ENCODE results near the gene VPS45.
"Not testable (repeated sequence)": the region's sequence is repeated elsewhere in the genome, so short reads cannot be mapped to it uniquely, and the experiment has no call there.

The VPS45 gene, protein sequence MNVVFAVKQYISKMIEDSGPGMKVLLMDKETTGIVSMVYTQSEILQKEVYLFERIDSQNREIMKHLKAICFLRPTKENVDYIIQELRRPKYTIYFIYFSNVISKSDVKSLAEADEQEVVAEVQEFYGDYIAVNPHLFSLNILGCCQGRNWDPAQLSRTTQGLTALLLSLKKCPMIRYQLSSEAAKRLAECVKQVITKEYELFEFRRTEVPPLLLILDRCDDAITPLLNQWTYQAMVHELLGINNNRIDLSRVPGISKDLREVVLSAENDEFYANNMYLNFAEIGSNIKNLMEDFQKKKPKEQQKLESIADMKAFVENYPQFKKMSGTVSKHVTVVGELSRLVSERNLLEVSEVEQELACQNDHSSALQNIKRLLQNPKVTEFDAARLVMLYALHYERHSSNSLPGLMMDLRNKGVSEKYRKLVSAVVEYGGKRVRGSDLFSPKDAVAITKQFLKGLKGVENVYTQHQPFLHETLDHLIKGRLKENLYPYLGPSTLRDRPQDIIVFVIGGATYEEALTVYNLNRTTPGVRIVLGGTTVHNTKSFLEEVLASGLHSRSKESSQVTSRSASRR

DNA sequence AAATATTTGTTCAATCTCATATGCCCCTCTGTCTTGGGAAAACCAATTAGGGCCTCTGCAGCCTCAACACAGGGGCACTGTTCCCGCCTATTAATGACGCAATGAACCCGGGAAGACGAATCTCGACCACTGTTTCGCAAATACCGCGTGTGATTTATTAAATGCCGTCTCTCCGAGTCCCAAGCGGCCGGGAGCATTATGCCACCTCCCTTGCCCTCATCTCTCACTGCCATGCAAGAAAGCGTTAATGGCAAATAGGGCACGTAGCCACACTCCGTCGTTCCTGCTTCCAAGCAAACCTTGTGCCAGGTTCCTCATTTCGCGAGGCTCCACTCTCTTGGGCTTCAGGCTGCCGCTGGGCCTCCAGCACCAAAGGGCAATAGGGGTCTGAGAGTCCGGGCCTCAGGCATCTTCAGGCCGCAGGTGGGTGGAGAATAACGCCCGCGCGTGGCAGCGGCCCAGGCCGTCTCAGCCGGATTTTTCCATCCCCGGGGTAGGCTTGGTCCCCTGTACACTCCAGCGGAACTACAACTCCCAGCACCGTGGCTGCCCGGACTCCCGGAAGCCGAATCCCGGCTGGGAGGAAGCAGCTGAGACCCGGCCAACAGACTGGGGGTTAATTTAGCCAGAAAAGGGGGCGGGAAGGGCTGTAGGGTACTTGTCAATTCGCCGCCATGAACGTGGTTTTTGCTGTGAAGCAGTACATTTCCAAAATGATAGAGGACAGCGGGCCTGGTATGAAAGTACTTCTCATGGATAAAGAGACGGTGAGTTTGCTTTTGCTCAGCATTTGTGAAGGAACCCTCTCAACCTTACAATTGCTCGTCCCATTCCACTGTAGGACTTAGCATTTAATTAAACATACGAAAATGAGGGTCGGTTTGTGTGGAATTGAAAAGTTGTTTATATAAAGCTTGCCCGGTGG lies at the start of gene VPS45:
Gene VPS45 (plus strand): TSS at position 593 of the 925 bp plus-strand sequence. CDS start 82 bp downstream, at position 675.
- no peak for FAIRE-seq

DNA sequence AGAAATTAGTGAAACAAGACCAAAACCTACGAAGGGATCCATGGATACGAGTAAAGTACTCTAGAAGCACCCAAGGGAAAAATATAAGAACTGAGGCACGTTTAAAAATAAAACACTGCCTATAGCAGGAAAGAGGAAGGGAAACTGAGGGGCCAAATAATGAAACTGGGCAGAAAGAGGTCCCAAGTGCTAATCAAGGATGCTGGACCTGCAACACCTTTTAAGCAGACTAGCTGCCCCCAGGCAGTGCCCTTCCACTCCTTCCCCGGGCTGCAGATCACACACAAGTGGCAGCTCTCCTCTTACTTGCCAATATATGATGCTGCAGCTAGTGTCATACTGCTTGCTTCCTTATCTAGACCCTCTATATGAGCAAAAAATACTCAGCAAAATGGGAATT lies 49.4 kb upstream of the VPS45 start:
- no peak for FAIRE-seq

DNA sequence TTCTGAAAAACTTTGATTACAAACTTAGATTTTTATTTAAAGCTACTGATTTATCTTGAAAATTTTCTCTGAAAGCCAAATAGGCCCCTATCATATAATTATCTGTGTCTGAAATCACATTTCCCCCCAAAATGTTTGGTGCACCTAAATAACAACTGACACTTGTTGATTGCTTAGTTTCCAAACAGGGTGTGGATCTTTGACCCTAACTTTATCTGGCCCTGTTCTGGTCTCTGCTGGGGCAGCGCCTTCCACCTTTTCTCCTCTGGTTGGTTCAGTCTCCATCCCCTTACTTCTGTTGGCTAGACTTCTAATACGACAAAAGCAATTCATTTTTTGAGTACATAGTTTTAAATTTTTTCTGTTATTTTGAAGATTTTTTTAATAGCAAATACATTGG lies 46.9 kb upstream of the VPS45 start:
- FAIRE-seq, result no peak

DNA sequence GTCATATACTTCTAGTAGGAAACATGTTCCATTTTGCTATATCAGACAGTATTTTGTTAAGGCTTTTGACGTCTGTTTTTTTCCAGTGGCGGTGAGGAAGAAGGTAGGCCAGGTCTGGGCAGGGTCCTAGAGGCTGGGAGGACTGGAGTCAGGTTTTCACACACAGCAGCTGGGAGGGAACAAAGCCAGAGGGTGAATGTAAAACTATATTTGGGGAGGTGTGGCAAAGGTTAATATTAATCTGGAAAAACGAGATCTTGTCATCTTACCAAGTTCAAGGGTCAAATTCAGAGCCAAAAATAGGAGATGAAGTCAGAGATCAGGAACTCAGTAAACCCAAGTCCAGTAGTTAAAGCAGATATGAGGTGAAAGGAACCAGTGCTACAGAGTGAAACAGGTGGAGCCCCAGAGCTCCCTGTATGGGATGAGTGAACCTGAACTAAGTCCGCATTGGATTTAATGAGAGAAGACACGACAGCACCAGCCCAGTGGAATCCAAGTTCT lies 46.3 kb upstream of the VPS45 start:
- FAIRE-seq, result no peak

DNA sequence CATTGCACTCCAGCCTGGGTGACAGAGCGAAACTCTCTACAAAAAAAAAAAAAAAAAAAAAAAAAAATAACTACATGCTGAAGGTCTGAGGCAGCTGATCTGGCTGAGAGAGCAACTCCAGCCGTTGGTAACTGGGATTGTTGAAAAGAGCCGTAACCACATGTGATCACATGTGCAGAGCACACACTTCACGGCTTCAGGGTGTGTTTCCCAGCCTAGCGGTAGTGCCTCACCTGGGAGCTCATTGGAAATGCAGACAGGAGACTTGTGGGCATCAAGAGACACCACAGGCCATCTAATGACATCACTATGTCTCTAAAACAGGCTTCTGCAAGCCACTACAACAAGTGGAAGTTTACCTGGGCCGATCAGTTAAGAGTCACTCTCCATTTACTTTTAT lies 45.2 kb upstream of the VPS45 start:
- no peak for FAIRE-seq

DNA sequence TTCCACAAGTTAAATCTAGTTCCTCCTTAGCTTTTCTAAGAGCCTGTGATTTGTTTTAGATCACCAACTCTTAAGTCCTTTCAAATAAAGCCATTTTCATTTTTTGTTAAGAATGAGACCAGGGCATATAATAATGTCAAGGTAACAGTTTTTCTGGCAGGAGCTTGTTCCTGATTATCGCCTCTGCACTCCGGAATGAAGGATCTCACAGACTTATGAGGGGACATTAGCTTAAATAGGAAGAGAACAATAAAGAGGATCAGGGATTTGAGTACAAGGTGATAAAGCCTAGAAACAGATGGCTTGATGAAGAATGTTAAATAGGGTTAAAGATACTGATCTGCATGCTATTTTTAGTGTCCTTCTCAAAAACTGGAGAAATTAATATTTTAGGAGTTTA lies 43.4 kb upstream of the VPS45 start:
- FAIRE-seq, result no peak

DNA sequence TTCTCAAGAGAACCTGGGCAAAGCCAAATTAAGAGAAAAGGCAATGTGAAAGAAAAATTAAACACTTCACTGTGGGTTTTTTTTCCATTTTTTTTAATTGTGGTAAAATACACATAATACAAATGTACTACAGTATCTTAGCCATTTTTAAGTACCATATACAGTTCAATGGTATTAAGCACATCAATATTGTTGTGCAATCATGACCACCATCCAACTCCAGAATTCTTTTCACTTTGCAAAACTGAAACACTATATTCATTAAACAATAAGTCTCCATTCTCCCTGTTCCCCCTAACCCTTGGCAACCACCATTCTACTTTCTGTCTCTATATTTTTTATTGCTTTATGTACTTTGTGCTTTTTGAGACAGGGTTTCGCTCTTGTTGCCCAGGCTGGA lies 39.3 kb upstream of the VPS45 start:
- FAIRE-seq, result no peak

DNA sequence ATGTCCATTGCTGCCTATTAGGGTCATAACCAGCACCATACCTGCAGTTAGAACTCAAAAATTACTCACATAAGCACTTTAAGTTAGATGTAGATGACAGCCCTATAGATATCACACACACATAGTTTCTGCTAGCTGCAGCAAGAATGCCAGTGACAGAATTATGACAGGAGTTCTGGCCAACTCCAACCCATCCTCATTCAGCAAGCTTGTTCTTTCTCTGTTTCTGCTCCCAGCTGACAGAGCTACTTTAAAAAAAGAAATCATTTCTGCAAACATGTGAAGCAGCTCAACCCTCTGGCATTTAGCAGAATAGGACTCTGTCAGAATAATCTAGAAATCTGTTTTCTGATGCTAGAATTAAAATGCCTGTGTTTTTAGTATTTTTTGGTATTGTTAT lies 33.2 kb upstream of the VPS45 start:
- FAIRE-seq, result no peak

DNA sequence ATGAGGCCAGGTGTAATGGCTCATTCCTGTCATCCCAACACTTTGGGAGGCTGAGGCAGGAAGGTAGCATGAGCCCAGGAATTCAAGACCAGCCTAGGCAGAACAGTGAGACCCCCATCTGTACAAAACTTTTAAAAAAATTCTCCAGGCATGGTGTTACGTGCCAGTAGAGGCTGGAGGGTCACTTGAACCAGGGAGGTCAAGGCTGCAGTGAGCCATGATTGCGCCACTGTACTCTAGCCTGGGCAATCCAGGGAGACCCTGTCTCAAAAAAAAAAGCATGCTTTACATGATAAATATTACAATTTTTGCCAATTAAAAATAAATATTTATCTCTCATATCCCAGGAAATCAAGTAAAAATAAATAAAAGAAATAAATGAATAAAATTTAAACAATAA lies 17.6 kb upstream of the VPS45 start:
- FAIRE-seq, result no peak

DNA sequence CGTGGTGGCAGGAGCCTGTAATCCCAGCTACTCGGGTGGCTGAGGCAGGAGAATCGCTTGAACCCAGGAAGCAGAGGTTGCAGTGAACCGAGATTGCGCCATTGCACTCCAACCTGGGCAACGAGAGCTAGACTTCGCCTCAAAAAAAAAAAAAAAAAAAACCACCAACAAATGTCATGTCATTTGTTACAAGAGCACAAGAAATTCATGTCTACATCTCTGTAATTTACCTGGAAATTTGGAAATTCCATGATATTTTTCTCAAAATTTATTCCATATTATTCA lies 16.5 kb upstream of the VPS45 start:
- no peak for FAIRE-seq

DNA sequence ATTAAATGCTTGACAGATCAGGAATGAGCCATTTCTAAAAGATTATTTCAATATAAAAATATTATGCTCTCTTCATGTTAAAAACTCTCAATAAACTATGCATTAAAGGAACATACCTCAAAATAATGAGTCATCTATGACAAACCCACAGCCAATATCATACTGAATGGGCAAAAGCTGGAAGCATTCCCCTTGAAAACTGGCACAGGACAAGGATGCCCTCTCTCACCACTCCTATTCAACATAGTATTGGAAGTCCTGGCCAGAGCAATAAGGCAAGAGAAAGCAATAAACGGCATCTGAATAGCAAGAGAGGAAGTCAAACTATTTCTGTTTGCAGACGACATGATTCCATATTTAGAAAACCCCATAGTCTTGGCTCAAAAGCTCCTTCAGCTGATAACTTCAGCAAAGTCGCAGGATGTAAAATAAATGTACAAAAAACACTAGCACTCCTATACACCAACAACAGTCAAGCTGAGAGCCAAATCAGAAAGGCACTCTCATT lies 15.6 kb upstream of the VPS45 start:
- not testable (repeated sequence) for FAIRE-seq

DNA sequence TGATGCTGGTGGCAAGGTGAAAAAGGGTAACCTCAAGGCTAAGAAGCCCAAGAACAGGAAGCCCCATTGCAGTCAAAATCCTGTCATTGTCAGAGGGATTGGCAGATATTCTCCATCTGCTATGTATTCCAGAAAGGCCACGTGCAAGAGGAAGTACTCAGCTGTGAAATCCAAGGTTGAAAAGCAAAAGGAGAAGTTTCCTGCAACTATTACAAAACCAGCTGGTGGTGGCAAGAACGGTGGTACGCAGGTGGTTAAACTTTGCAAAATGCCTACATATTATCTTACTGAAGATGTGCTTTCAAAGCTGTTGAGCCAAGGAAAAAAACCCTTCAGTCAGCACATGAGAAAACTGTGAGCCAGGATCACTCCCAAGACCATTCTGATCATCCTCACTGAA lies 13.7 kb upstream of the VPS45 start:
- FAIRE-seq, result no peak

DNA sequence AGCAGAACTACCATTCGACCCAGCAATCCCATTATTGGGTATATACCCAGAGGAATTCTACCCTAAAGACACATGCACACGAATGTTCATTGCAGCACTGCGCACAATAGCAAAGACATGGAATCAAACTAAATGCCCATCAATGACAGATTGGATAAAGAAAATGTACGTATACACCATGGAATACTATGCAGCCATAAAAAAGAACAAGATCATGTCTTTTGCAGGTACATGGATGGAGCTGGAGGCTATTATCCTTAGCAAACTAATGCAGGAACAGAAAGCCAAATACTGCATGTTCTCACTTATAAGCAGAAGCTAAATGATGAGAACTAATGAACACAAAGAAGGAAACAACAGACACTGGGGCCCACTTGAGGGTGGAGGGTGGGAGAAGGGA lies 12.1 kb upstream of the VPS45 start:
- not testable (repeated sequence) for FAIRE-seq

DNA sequence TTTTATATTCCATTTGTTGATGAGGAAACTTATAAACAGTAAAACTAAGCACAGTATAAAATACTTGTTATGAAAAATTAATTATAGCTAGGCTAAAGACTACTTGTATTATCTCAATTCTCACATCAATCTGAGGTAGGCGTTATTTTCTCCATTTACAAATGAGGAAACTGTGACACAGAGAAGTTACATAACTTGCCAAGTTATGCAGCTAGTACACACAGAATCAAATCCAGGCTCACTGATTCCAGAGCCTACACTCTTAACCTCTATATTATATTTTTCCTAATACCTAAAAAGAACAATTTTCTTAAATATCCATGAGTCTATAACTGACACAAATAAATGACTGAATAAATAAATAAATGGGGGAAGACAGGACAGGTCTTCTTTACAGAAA lies 11.2 kb upstream of the VPS45 start:
- no peak for FAIRE-seq

DNA sequence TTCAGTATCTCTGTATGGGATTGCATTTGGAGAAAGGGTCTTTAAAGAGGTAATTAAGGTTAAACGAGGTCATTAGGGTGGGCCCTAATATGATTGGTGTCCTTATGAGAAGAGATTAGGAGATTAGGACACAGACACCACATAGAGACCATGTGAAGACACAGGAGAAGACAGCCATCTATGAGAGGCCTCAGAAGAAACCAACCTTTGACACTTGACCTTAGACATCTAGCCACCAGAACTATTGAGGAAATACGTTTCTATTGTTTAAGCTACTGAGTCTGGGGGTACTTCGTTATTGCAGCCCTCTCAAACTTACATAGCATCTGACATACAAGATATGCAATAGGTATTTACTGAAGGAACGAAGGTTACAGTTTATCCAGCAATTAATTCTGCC lies 7.3 kb upstream of the VPS45 start:
- no peak for FAIRE-seq

DNA sequence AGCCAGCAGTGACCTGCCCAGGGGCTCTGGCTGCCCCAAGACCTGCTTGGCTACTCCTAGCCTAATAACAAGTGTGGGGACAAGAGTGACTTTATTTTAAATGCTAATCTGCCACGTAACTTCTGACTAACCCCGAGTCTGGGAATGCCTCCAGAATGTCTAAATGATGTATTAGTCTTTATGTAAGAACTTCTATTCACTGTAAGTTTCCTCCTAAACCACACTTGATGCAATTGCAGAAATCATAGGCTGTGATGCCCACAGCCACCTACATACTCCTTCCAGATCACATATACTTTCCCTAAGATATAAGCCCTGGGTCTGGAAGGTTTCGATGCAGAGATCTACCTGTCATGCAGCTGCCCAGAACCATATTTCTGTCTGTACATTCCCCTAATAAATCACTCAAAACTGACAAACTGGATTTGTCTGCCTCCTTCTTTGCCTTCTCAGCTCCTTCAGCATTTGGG lies 5.9 kb upstream of the VPS45 start:
- FAIRE-seq, result no peak

DNA sequence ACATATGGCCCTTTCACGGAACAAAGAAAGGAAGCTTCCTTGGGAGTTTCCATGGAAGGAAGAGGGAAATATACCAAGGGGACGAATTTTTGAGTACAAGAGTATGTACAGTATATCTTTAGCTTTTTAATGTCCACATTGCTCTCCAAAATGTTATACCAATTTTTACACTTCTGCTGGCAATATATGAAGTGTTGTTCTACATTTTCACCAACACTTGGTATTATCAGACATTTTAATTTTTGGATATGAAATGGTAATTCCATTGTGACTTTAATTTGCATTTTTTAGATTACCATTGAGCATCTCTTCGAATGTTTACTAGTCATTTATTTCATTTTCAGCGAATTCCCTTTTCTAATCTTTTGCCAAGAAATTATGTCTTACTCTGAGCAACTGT lies 5.5 kb upstream of the VPS45 start:
- FAIRE-seq, result no peak

DNA sequence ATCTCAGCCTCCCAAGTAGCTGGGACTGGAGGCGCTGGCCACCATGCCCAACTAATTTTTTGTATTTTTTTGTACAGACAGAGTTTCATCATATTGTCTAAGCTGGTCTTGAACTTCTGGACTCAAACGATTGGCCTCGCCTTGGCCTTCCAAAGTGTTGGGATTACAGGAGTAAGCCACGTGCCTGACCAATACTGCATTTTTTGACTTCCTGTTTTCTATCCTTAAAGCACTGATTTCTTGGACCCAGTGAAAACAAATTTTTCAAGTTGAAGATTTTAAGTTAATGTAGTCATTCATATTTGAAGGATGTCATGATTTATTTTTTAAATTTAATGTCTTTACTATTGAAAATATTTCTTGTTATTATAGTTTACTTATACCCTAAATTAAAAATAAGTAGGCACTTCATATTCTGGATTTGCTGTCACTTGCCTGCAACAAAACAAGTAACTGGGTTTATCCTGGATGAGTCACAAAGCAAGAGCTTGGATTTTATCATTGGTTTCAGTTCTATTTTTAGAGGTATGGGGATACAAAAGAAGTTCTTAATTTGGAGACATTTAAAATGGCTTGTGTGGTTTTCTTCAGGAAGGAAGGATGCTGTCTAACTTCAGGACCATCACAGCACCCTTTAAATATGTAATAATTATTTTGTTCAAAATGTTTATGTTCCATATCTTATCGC lies 2.2 kb upstream of the VPS45 start:
- FAIRE-seq, result no peak

DNA sequence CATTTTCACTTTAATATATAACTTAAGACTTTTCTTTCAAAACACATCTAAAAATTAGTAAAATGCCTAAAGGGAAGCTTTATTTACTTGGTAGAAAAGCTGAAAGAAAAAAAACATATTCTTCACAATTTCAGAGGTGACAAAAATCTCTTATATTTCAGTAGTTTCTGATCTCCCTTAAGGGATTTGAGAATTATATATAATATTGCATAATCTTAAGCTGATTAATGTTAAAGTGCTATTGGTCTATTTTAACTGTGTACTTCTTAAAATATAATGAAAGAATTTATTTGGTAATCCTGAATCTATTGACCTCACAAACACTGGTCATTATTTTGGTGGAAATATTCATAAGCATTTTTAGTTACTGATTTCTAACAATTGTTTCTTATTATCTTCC lies 1.2 kb upstream of the VPS45 start:
- FAIRE-seq, result no peak

DNA sequence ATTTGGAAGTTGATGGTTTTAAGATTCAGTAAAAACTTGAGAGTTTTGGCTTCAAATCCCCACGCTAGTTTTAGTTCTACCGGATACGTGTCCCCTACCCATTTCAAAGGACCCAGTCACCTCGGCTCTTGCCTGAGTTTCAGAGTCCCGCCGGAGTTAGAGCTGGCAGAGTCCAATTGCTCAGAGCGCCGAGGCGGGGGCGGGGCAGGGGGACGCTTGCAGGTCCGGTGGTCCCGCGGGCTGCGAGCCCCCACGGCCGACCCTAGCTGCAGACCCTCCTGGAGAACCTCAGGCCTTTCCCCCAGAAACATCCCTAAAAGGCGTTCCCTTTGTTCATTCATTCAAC lies 765 bp upstream of the VPS45 start:
- FAIRE-seq, result no peak

DNA sequence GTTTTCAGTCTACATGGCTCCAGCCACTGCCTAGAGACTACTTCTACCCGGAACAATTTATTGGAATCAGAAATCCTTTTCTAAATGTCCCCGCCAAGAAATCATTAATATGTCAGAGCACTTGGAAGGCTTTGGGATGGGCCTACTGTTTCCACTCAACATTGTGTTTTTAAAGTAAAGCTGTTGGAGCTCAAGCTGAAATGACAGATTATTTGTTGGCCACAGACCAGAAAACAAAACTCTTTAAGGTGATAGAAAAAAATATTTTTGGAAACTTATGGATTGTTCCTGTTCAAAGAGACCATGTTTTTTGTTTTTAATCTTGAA lies 496 bp downstream of the VPS45 start:
- no peak for FAIRE-seq

DNA sequence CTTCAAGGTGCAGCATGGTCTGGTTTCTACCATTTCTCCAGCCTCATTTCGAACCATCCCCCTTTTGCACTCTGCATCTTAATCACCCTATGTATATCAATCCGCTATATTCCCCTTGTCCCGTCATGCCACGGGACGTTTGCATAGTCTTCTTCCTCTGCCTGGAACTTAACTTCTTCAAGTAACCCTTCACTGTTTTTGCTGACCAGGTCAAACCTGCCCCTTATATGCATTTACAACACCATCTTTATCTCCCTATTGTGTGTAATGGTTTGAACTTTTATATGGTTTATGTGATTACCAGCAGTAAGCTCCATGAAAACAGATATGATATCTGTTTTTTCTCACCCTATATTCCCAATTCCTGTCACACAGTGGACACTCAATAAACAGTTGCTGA lies 2.3 kb downstream of the VPS45 start:
- no peak for FAIRE-seq

DNA sequence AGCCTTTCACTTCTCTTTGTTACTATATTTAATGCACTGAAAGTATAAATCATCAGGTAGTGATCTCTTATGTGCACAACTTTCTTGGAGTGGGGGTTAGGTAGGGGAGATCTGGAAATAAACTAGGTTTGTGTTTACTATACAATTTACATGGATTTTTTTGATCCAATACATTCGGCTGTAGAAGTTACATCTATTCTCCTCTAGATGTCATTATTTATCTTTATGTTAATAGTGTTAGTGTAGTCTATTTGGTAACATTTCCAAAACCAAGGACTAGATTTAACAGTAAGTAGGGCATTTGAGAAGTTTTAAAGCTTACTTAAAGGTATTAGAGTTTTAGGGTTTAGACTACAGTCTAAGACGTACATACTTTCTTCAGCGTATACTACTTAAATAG lies 5.4 kb downstream of the VPS45 start:
- FAIRE-seq, result no peak
